ENCODE data around the gene MS4A7.

The MS4A7 gene

GRCh38 chr11:60396382-60396781 is 18.1 kb downstream of the MS4A7 start, which contains the start of gene MS4A14:
MS4A14 (plus strand) TSS chr11:60396459; CDS start chr11:60396579, 120 bp downstream.
- Histone ChIP-seq H3K4me2 (ENCODE audit: low read length) (no peak within 1 kb of the TSS), H3K27ac (ENCODE audit: low read depth, low read length, poor library complexity, severe bottlenecking) (no peak within 1 kb of the TSS), H3K79me2 (ENCODE audit: insufficient read depth, low read length) (no peaks in the 10 kb centered on the region)

GRCh38 chr11:60396799-60397198 is 18.5 kb downstream of the MS4A7 start:
- no peaks in the 10 kb centered on the region for H3K9me3 ChIP-seq (ENCODE audit: low read length)
- H3K4me1 ChIP-seq (ENCODE audit: insufficient read depth, low read length, severe bottlenecking) = peaks cover 3% of the 10 kb centered on the region
- TF ChIP-seq EZH2 (IDR thresholded peaks at IDR 0.05; ENCODE audit: borderline replicate concordance, low read length) = no peak
- no peak for TF ChIP-seq CTCF (IDR thresholded peaks at IDR 0.05; ENCODE audit: low read length)
- no peaks in the 10 kb centered on the region for H3K79me2 ChIP-seq (ENCODE audit: insufficient read depth, low read length)
- H3K36me3 ChIP-seq (ENCODE audit: insufficient read depth, low read length) = no peaks in the 10 kb centered on the region
- no peak overlapping the region for H3K4me2 ChIP-seq (ENCODE audit: low read length)
- no peaks in the 10 kb centered on the region for H3K27me3 ChIP-seq (ENCODE audit: insufficient read depth, low read length)
- H2AFZ ChIP-seq (ENCODE audit: low read length) = no peak overlapping the region
- H3K4me3 ChIP-seq (ENCODE audit: low read depth, low read length, poor library complexity, severe bottlenecking) = no peak overlapping the region
- no peaks in the 10 kb centered on the region for H3K9me2 ChIP-seq (ENCODE audit: low read depth, low read length)
- H3K27ac ChIP-seq (ENCODE audit: low read depth, low read length, poor library complexity, severe bottlenecking) = no peak overlapping the region
- H3F3A ChIP-seq (ENCODE audit: insufficient read depth, low read length) = no peaks in the 10 kb centered on the region
- H4K20me1 ChIP-seq (ENCODE audit: insufficient read depth, low read length) = no peaks in the 10 kb centered on the region
- no peak overlapping the region for H3K9ac ChIP-seq (ENCODE audit: low read length)

More at GRCh38 chr11:60396382-60396781, 18.1 kb downstream of the MS4A7 start, which contains the start of gene MS4A14:
- no peaks in the 10 kb centered on the region for H3K36me3 ChIP-seq (ENCODE audit: insufficient read depth, low read length)
- H3F3A ChIP-seq (ENCODE audit: insufficient read depth, low read length) = no peaks in the 10 kb centered on the region
- H3K27me3 ChIP-seq (ENCODE audit: insufficient read depth, low read length) = no peaks in the 10 kb centered on the region
- H4K20me1 ChIP-seq (ENCODE audit: insufficient read depth, low read length) = no peaks in the 10 kb centered on the region
- no peak within 1 kb of the TSS for H2AFZ ChIP-seq (ENCODE audit: low read length)
- TF ChIP-seq CTCF (IDR thresholded peaks at IDR 0.05; ENCODE audit: low read length) (no peak), EZH2 (IDR thresholded peaks at IDR 0.05; ENCODE audit: borderline replicate concordance, low read length) (no peak)
- H3K9me2 ChIP-seq (ENCODE audit: low read depth, low read length) = no peaks in the 10 kb centered on the region
- peaks cover 3% of the 10 kb centered on the region for H3K4me1 ChIP-seq (ENCODE audit: insufficient read depth, low read length, severe bottlenecking)
- H3K4me3 ChIP-seq (ENCODE audit: low read depth, low read length, poor library complexity, severe bottlenecking) = no peak within 1 kb of the TSS
- no peaks in the 10 kb centered on the region for H3K9me3 ChIP-seq (ENCODE audit: low read length)
- H3K9ac ChIP-seq (ENCODE audit: low read length) = no peak within 1 kb of the TSS

GRCh38 chr11:60420015-60420414 is 41.7 kb downstream of the MS4A7 start:
- Histone ChIP-seq H3K36me3 (ENCODE audit: insufficient read depth, low read length) (no peaks in the 10 kb centered on the region), H3K27me3 (ENCODE audit: insufficient read depth, low read length) (no peaks in the 10 kb centered on the region), H3K9ac (ENCODE audit: low read length) (no peak overlapping the region), H3K27ac (ENCODE audit: low read depth, low read length, poor library complexity, severe bottlenecking) (no peak overlapping the region), H3K4me2 (ENCODE audit: low read length) (no peak overlapping the region), H3F3A (ENCODE audit: insufficient read depth, low read length) (no peaks in the 10 kb centered on the region), H3K79me2 (ENCODE audit: insufficient read depth, low read length) (no peaks in the 10 kb centered on the region), H4K20me1 (ENCODE audit: insufficient read depth, low read length) (no peaks in the 10 kb centered on the region), H2AFZ (ENCODE audit: low read length) (no peak overlapping the region), H3K9me2 (ENCODE audit: low read depth, low read length) (no peaks in the 10 kb centered on the region), H3K9me3 (ENCODE audit: low read length) (0 out of 2 replicates have a peak, but pooled peaks cover 3% of the 10 kb centered on the region), H3K4me3 (ENCODE audit: low read depth, low read length, poor library complexity, severe bottlenecking) (no peak overlapping the region), H3K4me1 (ENCODE audit: insufficient read depth, low read length, severe bottlenecking) (no peaks in the 10 kb centered on the region)
- TF ChIP-seq CTCF (IDR thresholded peaks at IDR 0.05; ENCODE audit: low read length) (no peak), EZH2 (IDR thresholded peaks at IDR 0.05; ENCODE audit: borderline replicate concordance, low read length) (no peak)

Measured in OCI-LY1 (cell line).